Measurements from ENCODE around the gene DCUN1D5.

DCUN1D5 gene

GRCh38 chr11:103091801-103092524 lies at the start of gene DCUN1D5:
DCUN1D5 (minus strand) TSS chr11:103092160; CDS start chr11:103091872, 288 bp downstream.
- peak; percentile 79 to 80 for DNase-seq

GRCh38 chr11:103125462-103125861 lies 33.5 kb upstream of the DCUN1D5 start:
- DNase-seq: no peak

DNA sequence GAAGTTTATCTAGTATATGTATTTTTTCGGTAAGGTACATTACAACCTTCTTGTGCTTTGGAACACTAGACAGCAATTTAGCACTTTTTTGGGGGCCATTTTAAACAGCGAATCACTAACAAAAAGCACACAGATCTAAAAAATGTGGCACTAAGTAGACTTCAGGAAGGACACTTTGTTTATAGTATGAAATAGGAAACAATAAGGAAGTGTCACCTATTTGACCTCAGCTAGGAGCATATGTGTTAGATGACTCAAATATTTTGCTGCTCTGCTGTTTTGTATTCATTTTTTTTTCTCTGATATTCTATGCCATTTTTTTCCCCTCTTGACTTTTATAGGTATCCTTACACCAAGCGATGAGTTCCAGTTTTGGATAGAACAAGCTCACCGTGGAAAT lies 22.9 kb upstream of the DCUN1D5 start:
- DNase-seq: no peak

- DNase-seq: no peak
Observed at GRCh38 chr11:103112364-103112763, 20.4 kb upstream of the DCUN1D5 start.

DNA sequence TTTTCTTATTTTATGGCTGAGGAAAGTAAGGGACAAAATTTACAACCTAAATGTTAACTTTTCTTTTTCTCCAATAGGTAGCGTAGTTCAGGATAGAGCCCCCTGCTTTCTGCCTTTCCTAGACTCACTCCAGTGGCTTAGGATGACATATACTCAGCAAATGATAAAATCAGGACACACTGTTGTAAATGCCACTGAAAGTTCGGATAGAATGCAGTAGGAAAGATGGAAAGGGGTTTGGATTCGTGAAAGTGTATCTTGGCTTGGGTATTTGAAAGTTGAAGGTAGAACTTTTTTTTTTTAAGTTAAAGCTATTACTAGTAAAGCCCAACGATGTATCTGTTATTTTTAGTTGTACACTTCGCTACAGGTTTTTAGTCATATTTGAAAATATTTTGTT lies 19.4 kb upstream of the DCUN1D5 start:
- DNase-seq: no peak

DNA sequence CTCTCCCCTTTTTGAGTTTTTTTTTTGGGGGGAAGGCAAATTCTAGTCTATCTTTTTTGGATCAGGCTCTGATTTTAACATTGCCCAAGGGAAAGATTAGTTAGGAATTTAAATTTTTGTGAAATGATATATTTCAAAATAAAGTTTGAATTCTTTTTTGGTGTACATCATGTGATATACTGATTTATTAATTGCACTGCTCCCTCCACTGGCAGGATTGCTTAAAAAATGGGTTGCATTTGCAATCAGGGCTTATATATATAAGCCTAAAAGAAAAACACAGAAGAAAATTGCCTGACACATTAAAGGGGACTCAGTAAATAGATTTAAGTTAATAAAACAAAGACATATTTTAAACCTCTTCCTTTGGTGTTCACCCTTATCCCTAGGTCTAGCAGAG lies 18.4 kb upstream of the DCUN1D5 start:
- peak; percentile 23 to 46 for DNase-seq

GRCh38 chr11:103109818-103110388 lies 17.9 kb upstream of the DCUN1D5 start:
- DNase-seq: peak in 1 of 2 experiments; percentile 50

- DNase-seq: peak; percentile 89
Observed at GRCh38 chr11:103108933-103109817, 17.2 kb upstream of the DCUN1D5 start, which contains the start of gene DYNC2H1. DYNC2H1 (plus strand) TSS chr11:103109426; CDS start chr11:103109575, 149 bp downstream.

- DNase-seq: no peak
Observed at GRCh38 chr11:103097279-103097678, 5.3 kb upstream of the DCUN1D5 start.

DNA sequence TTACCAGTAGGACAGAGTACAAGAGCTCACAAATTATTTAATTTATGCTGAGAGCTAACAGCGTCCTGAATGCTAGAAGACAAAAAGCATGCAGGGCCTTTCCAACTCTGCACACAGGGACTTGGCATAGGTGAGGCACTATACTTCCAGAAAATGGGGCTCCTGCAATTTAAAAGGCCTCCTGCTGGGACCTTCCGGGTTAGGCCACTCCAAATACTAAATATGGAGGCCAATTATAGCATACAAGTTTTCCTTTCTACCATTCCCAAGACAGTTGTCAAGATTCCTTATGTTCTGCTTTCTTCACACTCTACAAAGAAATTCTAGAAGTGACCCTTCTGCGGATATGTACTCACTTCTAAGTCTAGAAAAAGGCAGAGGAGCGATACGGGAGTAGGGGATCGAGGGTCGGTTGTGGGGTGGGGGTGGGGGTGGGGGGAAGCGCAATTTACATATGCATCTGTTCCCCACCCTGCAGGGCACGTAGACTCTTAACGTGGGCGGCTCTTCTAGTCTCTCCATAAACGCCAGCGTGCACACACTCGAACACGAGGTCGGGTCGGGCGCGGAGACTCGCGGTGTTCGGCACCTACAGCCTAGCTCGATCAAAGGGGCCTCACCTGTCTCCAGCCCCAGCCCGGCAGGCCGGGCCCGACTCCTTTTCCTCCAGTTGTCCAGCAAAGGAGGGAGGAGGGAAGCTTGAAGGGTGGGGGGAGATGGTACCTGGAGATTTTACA lies 728 bp downstream of the DCUN1D5 start:
- DNase-seq: peak; percentile 23 to 49

- DNase-seq: no peak
Observed at GRCh38 chr11:103086461-103086860, 5.5 kb downstream of the DCUN1D5 start.

DNA sequence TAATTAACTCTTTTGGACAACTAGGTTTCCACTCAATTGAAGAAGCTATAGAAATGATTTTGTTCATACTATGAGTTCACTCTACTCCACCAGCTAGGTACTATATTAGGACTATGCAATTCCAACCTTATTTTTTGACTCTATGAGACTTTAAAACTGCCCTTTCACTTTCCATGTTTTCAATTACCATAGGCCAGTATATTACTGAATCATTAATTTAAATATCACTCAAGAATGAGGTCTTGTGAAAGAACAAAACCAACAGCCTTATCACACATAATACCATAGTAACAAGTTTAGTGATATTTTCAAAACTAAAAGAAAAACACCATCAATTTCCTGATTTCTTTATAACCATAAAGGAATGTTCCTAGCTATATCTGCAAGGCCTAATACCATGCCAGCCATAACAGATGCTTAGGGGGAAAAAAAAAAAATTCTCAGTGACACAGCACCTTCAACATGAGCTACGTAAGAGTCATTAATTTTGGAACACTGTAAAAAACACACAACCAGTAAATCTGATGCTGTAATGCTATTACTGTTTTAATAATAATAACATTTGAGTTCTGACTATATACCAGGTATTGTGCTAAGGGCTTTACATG lies 6.1 kb downstream of the DCUN1D5 start:
- no peak for DNase-seq

GRCh38 chr11:103079833-103080232 lies 12.1 kb downstream of the DCUN1D5 start:
- DNase-seq: no peak

DNA sequence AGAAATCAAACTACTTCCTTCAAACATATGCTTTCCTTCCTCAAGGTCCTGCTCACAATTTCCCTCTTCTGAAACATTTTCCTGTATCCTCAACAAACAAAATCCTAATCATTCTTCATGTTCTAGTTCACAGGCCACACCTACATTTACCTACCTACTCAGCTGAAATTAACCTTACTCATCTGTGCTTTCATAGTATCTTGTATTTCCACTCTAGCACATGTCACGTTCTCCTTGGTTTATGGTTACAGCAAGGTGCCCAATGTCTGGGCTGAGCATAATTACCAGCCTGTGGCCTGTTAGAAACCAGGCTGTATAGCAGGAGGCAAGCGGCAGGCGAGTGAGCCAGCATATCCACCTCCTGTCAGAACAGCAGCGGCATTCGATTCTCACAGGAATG lies 13.2 kb downstream of the DCUN1D5 start:
- DNase-seq: no peak

DNA sequence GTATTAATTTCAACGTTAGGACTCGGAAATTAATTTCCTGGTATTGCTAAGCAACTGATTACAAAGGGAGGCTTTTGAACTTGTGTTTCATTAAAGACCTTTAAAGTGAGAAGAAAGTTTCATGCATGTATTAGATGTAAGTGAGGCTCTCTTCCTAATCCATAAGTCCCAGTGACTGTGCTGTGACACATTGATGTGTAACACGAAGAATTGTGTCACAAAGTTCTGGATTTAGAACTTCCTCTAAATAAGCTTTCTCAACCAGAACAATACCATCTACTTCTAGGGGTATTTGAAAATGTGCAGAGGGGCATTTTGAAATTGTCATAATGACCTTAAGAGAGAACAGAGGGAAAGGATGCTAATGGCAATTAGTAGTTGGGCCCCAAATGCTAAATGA lies 14.4 kb downstream of the DCUN1D5 start:
- DNase-seq: peak in 1 of 2 experiments; percentile 14

- DNase-seq: no peak
Observed at GRCh38 chr11:103076361-103076760, 15.6 kb downstream of the DCUN1D5 start.

DNA sequence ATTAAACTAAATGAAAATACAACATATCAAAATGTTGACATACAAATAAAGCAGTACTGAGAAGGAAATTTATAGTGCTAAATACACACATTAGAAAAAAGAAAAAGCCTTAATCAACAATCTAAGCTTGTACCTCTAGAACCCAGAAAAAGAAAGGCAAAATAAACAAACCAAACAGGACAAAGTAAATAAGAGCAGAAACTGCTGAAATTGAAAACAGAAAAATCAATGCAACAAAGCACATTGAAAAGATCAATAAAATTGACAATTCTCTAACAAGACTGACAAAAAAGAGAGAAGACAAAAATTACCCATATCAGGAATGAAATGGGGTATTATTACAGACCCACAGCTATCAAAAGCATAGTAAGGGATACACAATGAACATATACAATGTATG lies 21.0 kb downstream of the DCUN1D5 start:
- no peak for DNase-seq

GRCh38 chr11:103070142-103070541 lies 21.8 kb downstream of the DCUN1D5 start:
- no peak for DNase-seq

DNA sequence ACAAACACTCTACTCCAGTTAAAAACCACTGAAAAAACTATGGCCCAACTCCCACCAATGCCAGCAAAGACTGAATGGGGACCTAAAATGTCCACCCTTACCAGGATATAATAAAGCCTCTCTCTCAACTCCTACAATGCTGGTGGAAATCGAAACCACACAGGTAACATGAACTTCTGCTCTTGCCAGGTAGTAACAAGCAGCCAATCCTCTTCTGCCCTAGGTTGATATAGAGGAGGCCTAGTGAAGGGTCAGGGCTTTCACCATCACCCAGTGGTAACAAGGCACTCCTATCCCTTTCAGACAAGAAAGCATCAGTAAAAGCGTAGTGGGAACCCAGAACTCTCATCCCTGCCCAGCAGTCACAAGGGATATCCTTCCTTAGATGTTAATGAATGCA lies 22.6 kb downstream of the DCUN1D5 start:
- DNase-seq: no peak

DNA sequence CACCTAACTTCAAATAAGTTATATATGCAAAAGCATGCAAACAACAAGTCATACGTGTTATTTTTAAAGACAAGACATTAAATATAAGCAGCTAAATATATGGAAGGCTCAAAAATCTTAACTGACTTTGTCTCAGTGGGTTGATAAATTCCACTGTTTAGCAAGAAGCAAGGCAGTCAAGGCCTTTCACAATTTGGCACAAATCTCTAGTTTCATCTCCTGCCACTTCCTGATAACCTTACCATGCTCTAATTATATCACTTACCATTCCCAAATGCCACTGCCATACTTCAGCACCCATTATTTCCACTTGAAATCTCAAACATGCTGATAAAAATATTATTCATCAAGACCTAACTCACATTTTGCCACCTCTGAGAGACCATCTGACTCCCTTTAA lies 24.8 kb downstream of the DCUN1D5 start:
- peak in 1 of 2 experiments; percentile 28 for DNase-seq

GRCh38 chr11:103061656-103062055 lies 30.3 kb downstream of the DCUN1D5 start:
- DNase-seq: no peak

DNA sequence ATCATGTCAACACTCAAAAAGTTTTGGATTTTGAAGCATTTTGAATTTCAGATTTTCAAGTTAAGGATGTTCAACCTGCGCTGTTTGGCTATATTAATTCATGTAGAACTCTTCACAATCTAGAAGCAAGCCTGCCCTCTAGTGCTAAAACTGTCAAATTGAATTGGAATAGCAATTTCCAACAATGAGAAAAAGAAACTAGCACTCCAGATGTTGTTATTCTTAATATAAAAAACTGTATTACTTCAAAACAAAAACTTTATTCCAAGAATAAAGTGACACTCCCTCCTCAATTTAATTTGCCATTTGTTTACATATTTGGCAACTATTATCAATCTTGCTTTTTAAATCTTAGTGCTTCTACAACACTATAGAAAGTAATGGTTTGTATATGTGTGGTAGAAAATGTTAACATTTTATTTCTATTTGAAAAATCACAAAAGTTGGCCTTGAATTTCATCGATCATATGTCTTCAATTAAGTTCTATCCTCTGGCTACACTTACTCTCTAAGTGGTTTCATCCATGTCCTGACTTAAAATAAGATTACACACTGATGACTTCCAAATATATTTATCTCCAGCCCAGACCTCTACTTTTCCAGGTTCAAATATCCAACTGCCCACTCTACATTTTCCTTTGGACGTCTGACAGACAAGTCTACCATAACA lies 36.6 kb downstream of the DCUN1D5 start:
- DNase-seq: peak; percentile 32 to 61

Measured in AML-193 (cell line).